Measurements from ENCODE around the gene GSTK1. TPM values are rescaled to one million over a fixed set of nuclear protein-coding genes. Genes with fewer than 3 reads are reported as not detected.
A peak's percentile ranks its signal among the peaks of the same experiment; 100 is the strongest.
"Not testable (repeated sequence)": the region's sequence is repeated elsewhere in the genome, so short reads cannot be mapped to it uniquely, and the experiment has no call there.

Gene GSTK1
- polyA plus RNA-seq, 1 donor: 85.2 TPM

DNA sequence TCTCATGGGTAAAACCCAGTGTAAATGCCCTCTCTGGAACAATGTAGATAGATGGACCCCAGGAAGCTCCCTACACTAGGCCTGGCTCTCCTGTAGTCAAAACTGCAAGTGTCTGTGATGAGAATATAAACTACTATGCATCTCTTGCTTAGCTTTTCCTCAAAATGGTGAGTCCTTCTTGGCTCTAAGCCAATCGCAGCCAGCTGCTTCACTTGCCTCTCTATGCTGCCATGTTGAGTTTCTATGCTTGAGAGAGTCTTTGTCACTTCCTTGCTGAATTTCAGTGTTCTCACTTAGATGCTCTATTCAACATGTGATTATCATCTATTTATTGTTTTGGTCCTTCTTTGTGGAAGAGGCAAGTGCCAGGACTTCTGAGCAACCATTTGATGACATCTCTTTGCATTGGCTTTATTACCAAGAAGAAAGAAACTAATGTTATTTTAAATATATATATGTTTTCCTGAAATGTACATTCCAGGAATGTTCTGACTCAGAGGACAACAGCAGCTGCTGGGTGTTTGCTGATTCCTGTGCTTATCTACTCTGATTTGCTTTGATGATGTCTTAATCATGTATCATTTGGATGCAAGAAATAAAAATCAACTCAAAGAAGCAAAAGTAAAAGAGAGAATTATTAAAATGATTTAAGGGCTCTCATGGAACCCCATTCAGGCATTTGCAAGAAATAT, 24.8 kb upstream of the GSTK1 start:
- DNase-seq (ENCODE audit: low read depth): no peak

DNA sequence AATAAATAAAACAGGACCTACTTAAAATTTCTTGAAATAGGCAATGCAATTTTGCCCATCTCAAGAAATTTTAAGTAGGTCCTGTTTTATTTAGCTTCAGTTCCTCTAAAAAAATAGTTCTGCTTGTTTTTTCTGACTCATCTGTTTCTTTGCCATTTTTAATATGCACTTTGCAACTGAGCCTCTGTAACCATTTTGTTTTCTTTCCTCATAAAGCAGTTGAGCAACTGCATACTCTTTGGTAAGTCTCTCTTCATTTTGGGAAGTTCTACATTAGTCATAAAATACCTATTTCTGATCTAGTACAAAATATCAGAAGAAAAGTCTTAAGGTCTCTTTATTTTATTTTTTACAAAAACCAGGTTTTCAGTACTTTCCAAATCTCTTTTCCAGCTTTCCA, 23.4 kb upstream of the GSTK1 start:
- DNase-seq (ENCODE audit: low read depth): no peak

DNA sequence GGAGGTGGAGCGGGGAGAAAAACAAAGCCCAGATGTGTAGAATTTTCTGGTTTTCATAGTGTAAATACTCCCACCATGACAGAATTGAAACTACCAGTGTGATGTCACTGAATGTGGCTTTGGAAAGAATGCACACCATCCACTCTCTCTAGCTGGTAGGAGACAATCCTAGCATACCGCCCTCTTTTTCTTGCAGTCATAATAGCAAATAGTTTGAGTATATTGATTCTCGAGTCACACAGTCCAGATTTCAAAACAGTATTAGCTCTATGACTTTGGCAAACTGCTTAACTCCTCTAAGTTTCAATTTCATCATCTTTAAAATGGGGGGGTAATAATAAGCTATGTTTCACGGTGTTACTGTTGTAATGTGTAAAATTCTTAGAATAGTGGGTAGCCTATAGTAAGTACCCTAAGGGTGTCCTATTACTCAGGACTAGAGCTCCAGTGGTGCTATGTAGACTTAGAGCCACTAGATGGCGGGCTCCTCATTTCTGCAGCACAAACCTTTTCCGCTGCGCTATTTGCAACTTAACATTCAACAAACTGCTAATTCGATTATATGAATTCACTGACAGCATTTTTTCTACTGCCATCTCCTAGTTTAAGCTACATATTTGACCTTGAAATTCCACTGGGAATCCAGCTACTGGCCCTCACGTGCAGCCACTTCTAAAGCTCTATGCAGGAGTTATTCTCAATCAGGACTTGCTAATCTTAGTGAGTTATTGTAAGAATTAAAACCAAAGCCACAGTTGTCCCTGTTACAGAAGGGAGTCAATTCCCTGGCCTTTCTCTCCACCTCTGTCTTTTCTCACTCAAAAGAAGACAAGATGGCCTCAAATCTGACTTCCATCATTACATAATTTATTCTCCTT, 22.7 kb upstream of the GSTK1 start:
- peak; percentile 62 for DNase-seq (ENCODE audit: low read depth)

DNA sequence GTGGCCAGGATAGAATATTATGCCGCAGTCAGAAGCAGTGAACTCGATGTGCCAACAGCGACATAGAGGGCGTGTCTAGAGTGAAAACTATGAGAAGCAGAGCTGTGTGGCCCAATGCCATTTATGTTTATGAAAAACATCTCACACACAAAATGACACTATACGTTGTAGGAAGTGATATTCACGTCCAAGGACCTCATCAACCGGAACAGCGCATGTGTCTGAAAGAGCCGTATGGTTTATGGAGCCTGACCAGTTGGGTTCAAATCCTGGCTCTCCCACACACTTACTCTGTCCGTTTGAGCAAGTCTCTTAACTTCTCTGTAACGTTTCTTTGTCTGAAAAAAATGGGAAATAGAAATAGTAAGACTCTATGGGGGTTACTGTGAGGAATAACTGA, 20.9 kb upstream of the GSTK1 start:
- DNase-seq (ENCODE audit: low read depth): no peak

DNA sequence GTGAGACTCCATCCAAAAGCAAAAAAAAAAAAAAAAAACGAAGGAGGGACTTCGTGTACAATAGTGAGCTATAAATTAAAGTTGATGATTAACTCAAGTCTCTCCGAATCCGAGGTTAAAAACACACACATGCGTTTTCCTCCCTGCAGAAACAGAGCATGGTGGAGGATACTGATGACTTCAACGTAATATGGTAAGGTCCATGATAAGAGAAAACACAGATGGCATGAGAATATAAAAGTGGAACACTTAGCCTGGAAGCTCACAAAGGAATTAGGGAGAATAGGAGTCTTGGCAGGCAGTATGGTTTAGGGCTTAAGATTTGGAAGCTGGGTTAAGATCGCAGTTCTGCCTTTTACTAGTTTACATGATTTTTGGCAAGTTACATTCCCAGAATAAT, 20.1 kb upstream of the GSTK1 start:
- DNase-seq (ENCODE audit: low read depth): no peak

DNA sequence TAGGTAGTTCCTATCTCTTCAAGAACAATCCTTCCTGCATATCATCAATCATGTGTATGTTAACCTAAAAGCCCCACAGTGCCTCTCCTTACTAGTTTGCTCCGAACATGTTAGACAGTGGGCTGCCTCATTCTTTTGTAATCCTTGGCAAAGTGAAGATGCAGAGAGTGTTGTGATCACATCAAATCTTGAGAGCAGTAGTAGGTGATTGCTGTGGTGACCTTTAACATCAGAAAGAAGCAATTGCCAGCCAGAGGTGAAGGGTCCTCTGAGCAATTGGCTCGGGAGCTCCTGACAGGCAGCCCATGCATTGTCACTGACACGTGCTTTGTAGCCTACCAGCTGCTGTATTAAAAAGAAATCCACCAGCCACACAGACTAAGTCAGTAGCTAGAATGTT, 19.6 kb upstream of the GSTK1 start:
- DNase-seq (ENCODE audit: low read depth): no peak

DNA sequence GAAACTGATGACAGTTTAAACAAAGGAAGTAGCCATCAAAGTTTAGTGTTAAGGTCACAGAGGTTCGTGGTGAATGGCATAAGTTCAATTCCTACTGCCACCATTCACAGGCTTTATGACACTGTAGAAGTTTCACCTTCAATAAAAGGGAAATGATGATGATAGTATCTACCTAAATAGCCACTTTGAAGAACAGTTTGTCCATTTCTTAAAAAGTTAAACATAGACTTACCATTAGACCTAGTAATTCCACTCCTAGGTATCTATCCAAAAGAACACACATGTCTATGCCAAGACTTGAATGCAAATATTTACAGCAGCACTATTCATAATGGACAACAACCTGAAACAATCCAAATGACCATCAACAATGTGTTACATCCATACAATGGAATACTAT, 18.9 kb upstream of the GSTK1 start:
- DNase-seq (ENCODE audit: low read depth): no peak

DNA sequence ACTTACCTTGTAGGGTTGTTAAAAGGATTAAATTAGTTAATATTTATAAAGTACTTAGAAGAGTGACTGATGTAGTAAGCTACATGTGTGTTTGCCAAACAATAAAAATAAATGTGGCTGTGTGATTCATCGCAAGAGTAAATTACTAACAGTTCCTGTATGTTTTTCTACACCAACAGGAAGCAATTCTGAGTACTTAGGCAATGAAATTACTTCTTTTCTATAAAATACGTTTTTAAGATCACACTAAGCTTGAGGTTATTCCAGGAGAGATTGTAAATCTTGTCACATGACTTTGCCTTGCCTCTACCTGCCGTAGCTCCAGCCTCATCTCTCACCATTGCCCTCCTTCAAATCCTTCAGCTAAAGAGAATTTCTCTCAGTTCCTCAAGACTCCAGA, 18.1 kb upstream of the GSTK1 start:
- no peak for DNase-seq (ENCODE audit: low read depth)

DNA sequence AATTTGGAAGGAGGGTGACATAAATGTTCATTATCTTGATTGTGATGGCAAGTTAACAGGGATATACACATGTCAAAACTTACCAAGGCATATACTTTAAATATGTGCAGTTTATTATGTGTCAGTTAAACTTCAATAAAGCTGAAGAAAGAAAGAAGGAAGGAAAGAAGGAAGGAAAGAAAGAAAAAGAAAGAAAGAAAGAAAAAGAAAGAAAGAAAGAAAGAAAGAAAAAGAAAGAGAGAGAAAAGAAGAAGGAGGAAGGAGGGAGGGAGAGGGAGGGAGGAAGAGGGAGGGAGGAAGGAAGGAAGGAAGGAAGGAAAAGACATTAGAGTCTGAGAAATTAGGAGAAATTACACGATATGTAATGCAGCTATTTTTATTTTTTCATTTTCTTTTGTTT, 15.9 kb upstream of the GSTK1 start:
- DNase-seq (ENCODE audit: low read depth): no peak

DNA sequence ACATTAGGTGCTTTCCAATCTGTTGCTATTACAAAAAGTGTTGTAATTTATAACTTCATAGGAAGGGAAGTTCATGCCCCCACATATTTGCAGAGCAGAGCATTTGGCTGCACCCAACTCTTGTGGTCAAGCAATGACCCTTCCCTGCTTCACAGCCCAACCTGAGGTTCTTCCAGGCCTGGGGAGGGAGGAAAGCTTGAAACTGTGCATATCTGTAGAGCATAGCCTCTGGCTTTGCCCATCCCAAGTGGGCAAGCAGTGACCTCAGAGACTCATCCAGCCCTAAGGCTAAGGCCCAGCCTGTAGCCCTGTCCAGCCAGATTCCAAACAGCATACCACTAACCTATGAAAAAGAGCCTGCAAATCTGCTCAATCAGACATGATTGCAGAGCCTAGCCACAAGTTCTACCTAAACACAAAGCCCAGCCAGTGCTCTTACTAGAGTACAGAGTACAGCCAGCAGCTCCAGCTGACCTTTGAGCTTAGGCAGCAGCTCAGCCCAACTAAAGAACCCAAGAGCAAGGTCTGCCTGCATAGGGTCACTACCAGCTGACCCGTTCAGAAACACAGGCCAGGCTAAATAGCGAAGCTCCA, 14.4 kb upstream of the GSTK1 start:
- DNase-seq (ENCODE audit: low read depth): no peak

DNA sequence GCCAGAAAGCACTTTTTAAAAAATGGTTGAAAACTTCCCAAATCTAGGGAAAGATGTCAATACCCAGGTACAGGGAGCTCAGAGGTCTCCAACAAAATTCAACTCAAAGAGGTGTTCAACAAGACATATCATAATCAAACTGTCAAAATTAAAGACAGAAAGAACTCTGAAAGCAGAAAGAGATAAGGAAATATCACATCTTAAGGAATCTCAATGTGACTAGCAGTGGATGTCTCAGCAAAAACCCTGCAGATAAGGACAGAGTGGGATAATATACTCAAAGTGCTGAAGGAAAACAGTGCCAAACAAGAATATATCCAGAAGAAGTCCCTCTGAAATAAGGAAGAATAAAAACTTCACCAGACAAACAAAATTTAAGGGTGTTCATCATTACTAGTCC, 13.0 kb upstream of the GSTK1 start:
- no peak for DNase-seq (ENCODE audit: low read depth)

DNA sequence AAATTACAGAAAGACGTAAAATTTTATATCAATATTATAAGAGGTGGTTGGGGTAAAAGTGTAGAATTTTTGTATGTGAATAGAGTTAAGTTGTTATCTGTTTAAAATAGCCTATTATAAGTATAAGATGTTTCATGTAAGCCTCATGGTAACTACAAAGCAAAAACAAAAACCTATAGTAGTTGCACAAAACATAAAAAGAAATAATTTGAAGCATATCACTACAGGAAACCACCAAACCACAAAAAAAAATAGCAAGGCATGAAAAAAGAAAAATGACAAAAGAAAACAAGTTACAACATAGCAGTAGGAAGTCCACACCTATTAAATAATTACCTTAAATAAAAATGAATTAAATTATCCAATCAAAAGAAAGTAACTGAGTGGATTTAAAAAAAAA, 12.4 kb upstream of the GSTK1 start:
- no peak for DNase-seq (ENCODE audit: low read depth)

DNA sequence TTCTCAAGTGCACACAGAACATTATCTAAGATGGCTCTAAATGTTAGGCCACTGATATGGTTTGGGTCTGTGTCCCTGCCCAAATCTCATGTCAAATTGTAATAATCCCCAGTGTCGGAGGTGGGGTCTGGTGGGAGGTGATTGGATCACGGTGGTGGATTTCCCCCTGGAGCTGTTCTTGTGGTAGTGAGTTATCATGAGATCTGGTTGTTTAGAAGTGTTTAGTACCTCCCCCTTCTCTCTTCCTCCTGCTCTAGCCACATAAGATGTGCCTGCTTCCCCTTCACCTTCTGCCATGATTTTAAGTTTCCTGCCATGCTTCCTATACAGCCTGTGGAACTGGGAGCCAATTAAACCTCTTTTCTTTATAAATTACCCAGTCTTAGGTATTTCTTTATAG, 11.2 kb upstream of the GSTK1 start:
- no peak for DNase-seq (ENCODE audit: low read depth)

DNA sequence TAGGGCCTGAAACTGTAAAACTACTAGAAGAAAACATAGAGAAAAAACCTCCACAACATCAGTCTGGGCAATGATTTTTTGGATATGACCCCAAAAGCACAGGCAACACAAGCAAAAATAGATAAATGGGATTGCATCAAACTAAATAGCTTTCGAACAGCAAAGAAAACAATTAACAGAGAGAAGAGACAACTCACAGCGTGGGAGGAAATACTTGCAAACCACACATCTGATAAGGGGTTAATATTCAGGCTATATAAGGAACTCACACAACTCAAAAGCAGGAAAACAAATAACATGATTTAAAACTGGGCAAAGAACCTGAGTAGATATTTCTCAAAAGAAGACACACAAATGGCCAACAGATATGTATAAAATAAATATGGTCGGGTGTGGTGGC, 7.7 kb upstream of the GSTK1 start:
- no peak for DNase-seq (ENCODE audit: low read depth)

DNA sequence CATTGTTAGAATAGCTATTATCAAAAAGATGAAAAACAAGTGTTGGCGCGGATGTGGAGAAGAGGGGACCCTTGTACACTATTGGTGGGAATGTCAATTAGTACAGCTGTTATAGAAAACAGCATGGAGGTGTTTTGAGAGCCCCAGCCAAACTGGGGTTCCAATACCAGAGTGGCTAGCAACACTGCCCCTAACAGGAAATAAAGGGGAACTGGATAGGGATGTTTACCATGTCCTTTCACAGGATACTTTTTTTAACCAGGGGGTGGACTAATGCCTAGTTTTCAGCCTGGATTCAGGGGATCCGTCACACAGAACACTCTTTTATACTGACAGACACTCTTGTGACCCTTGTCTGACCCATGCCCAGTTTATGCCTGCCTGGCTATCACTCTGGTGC, 6.9 kb upstream of the GSTK1 start:
- no peak for DNase-seq (ENCODE audit: low read depth)

DNA sequence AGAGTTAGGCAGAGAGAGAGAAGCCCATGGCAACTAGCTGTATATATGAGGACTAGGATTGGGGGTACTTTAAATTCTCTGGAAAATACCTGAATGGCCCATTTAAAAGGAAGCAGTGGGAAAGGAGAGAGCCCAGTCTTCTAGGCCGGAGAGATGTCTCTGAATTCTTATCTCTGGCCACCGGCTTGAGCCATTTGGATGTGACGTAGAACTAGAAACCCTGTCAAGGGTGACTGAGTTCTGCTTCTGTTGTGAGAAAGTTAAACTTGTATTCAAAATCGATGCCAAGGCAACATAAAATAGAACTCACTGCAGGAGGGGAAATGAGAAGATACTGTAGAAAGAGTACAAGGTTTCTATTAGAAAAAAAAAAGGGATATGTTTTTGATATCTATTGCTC, 6.3 kb upstream of the GSTK1 start:
- DNase-seq (ENCODE audit: low read depth): no peak

DNA sequence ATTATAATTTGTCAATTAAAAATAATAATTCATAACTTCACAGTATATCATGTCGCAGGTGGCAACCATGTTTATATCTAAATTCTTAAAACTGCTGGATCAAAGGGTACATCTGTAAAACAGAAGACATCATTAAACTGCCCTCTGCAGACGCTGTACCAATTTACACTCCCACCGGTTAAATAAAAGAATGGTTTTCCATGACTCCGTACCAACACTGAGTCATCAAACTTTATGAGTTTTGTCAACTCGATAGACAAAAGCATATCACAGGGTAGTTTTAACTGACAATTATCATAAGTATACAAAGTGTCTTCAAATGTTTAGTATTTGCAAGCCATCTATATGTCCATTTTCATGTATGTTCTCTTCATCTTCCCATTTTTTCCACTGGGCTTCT, 5.7 kb upstream of the GSTK1 start:
- DNase-seq (ENCODE audit: low read depth): no peak

DNA sequence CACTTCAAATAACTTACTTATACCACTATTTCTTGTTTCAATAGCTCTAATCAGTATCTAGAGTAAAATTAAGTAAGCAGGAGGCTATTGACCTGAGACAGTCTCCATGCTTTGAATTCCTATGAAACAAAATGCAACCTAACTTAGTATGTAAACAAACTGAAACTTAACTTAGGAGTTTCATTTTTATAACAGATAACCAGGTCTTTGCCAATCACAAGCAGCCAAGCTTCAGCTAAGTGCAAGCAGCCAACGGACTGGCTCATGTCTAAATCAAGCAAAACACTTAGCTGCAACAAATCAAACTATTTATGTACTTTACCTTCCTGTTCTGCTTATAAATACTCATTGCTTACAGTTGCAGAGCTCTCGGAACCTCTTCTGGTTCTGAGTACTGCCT, 4.4 kb upstream of the GSTK1 start:
- DNase-seq (ENCODE audit: low read depth): no peak

DNA sequence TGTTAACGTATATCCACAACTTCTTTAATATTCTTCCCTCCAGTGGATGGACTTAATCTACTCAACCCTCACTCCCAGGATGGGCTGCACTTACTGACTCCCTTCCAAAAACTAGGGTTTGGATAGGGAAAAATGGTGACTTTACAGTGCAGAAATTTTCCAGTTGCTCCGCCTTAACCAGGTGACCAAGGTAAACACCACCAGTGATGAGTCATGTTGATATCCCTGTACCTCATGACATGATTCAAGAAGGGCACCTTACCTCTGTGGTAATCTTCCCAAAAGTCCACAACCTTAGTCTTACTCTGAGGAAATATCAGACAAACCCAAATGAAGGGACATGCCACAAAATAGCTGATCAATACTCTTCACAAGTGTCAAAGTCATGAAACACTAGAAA, 3.5 kb upstream of the GSTK1 start:
- DNase-seq (ENCODE audit: low read depth): no peak

DNA sequence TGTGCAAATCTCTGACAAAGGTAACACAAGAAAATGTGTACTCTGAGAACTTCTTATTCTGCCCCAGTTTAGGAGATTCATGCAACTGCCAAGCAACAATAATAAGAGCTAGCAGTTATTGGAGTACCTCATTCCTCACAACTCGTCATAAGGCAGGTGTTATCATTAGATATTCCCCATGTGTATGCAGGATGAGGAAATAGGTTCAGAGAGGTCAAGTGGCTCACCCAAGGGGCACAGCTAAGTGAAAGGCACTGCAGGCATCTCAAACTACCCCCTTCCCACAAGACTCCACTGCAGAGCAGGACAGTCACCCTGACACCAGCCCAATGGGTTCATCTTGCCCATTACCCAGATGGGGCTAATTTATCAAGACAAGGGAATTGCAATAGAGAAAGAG, 1.3 kb upstream of the GSTK1 start:
- DNase-seq (ENCODE audit: low read depth): no peak

DNA sequence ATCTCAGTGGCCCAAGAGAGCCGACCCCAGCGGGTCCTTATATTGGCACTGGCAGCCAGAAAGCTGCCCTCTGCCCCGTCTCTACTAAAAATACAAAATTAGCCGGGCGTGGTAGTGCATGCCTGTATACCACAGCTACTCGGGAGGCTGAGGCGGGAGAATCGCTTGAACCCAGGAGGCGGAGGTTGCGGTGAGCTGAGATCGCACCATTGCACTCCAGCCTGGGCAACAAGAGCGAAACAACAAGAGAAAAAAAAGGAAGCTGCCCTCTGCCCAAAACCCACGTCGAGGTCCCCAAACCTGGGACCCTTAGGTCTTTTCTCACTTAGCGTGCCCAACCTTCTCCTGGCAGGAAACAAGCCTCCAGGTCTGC, 941 bp downstream of the GSTK1 start:
- DNase-seq (ENCODE audit: low read depth): not testable (repeated sequence)

DNA sequence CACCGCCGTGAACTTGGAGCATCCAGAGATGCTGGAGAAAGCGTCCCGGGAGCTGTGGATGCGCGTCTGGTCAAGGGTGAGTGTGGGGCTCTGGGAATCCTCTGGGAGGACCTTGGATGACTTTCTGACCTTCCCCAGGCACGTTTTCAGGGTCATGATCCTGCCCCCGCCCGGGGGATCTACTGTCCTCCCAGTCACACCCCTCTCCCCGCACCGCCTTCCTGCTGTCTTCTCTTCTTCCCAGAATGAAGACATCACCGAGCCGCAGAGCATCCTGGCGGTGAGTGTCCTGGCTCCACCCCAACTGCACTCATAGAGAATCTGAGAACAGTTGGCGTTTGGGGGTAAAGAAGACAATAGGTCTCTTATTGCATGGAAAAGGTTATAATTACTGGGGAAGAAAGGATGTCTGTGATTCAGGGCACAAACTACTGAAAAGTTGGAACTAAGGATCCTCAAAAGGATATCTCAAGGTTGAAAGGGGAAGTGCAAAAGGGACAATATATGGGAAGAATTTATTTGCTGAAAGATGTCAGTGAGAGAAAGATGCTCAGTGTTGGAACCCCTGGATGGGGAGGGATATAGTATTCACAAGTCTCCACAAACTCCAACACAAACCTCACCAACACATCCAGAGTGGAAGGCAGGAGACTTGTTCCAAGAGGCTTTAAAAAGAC, 1.9 kb downstream of the GSTK1 start:
- DNase-seq (ENCODE audit: low read depth): no peak

DNA sequence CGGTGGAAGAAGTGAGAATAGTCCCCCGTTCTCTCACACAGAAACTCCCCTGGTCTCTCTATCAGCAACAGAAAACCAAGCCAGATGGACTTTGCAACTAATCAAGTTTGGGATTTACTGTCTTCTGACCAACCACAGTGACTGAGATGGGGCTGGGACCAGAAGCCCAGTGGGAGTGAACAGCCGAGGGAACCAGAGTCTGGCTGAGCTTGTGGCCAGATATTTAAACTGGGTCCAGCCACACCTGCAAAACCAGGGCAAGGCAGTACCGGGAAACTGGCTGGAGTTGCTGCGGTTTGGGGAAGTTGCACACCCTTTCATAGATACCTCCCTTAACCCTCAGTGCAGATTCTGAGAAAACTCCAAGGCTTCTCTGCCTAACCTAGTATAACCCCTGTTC, 6.0 kb downstream of the GSTK1 start:
- no peak for DNase-seq (ENCODE audit: low read depth)

Data from forelimb muscle (tissue), 1 donor.